Esophagus squamous epithelium (tissue), 5 donors: ENCODE data around the gene COG7. TPM values are rescaled to one million over a fixed set of nuclear protein-coding genes. Genes with fewer than 3 reads are reported as not detected.

Source experiments
- DNase-seq: peaks from one replicate; lab custom pipeline; 2025; lab: John Stamatoyannopoulos, UW
- H3K27ac ChIP-seq, 4 donors: fragments of 200-600 bp; sonication (generic); one replicate each; pipeline ENCODE4 v1.5.1; 2016 to 2019; ENCODE audit warnings: mild to moderate bottlenecking in 1 of 4
- H3K27me3 ChIP-seq, 4 donors: fragments of 200-600 bp; sonication (generic); 1 replicate in 3 of 4; 2 replicates in 1 of 4; pipeline versions ENCODE4 v1.5.1 to v1.6.0; 2017 to 2021; ENCODE audit warnings: antibody characterized with exemption in 1 of 4
- H3K36me3 ChIP-seq, 3 donors: fragments of 200-600 bp; sonication (generic); one replicate each; pipeline ENCODE4 v1.5.1; 2016 to 2019
- H3K4me1 ChIP-seq, 3 donors: fragments of 200-600 bp; sonication (generic); one replicate each; pipeline ENCODE4 v1.5.1; 2017 to 2019
- H3K4me3 ChIP-seq, 4 donors: fragments of 200-600 bp; sonication (generic); 1 replicate in 3 of 4; 2 replicates in 1 of 4; pipeline ENCODE4 v1.5.1; 2016 to 2019; ENCODE audit warnings: mild to moderate bottlenecking in 2 of 4, moderate library complexity in 1 of 4
- H3K9me3 ChIP-seq, 3 donors: fragments of 200-600 bp; sonication (generic); one replicate each; pipeline ENCODE4 v1.5.1; 2016 to 2019
- POLR2A ChIP-seq, 4 donors: fragments of 450-650 bp; IDR thresholded peaks; one replicate each; pipeline ENCODE4 v1.6.1; 2017; ENCODE audit warnings: antibody characterized with exemption in 4 of 4, mild to moderate bottlenecking in 4 of 4, moderate library complexity in 3 of 4
- WGBS, 2 donors: methylation state at CpG; one replicate each; pipeline ENCODE4 v1.1.5; 2018; 5-methylcytosine and 5-hydroxymethylcytosine counted together
- intact Hi-C: fragments of 100-400 bp; cut with DNase I; formaldehyde crosslinking; loops from one replicate; pipeline ENCODE4 v1.15.0; 2022
- total RNA-seq, 4 donors: library from RNA; depleted of rRNA; stranded (reverse); fragments of >200 nt; gene quantifications; one replicate each; pipeline ENCODE4 v1.1.0, GENCODE V29; 2016
- TF ChIP-seq, protein P1 (sequence below), 6 experiments: fragments of 450-650 bp in 4 of 6; fragments of 200-600 bp in 2 of 6; sonication (generic) in 2 of 6; IDR thresholded peaks; one replicate each; pipeline ENCODE4 v1.5.1; 2016 to 2019; ENCODE audit warnings: antibody characterized with exemption in 6 of 6, mild to moderate bottlenecking in 4 of 6, moderate library complexity in 4 of 6
- donor health status: DM: yes; HTN: yes; CAD: no.

The COG7 gene
- total RNA-seq, 4 donors from 2014 or later: 10.4 to 17.6 (median 15.3) TPM

DNA sequence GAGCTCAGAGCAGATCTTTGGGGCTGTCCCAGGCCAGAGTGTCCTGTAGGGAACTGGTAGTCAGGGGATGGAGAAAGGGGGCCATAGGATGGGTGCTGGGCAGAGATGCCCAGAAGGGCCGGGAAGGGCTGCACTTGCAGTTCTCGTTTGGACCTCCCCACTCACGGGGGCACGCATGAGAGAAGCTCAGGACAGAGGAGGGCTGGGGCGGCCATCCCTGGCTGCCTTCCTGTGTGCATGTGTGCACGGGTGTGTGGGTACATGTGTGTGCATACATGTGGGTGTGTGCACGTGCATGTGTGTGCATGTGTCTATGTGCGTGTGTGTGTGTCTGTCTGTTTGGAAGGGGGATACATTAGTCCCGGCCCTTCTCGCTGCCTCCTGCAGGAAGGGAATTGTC is 73.3 kb downstream of the COG7 start:
- 83 to 88% methylated on average over 7 to 8 of the region's 10 CpGs for WGBS, 2 donors
- H3K36me3 ChIP-seq: peaks cover 0 to 22% (median 0%) of the 10 kb centered on the region in 3 donors
- H3K27ac ChIP-seq: no peak overlapping the region
- H3K27me3 ChIP-seq: no peaks in the 10 kb centered on the region
- no peak overlapping the region for H3K4me3 ChIP-seq
- intact Hi-C loops: no loop called here
- TF ChIP-seq, protein P1, sequence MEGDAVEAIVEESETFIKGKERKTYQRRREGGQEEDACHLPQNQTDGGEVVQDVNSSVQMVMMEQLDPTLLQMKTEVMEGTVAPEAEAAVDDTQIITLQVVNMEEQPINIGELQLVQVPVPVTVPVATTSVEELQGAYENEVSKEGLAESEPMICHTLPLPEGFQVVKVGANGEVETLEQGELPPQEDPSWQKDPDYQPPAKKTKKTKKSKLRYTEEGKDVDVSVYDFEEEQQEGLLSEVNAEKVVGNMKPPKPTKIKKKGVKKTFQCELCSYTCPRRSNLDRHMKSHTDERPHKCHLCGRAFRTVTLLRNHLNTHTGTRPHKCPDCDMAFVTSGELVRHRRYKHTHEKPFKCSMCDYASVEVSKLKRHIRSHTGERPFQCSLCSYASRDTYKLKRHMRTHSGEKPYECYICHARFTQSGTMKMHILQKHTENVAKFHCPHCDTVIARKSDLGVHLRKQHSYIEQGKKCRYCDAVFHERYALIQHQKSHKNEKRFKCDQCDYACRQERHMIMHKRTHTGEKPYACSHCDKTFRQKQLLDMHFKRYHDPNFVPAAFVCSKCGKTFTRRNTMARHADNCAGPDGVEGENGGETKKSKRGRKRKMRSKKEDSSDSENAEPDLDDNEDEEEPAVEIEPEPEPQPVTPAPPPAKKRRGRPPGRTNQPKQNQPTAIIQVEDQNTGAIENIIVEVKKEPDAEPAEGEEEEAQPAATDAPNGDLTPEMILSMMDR (IDR thresholded peaks at IDR 0.05): no peak
- TF ChIP-seq POLR2A (IDR thresholded peaks at IDR 0.05): no peak
- peaks cover 0 to 15% (median under 1%) of the 10 kb centered on the region in 3 donors for H3K4me1 ChIP-seq
- no peak for DNase-seq
- no peaks in the 10 kb centered on the region for H3K9me3 ChIP-seq

GRCh38 chr16:23378921-23379320 is 74.1 kb downstream of the COG7 start:
- H3K36me3 ChIP-seq: peaks cover 0 to 22% (median 0%) of the 10 kb centered on the region in 3 donors
- H3K27ac ChIP-seq: no peak overlapping the region
- no peaks in the 10 kb centered on the region for H3K27me3 ChIP-seq
- peaks cover 0 to 7% (median 0%) of the 10 kb centered on the region in 3 donors for H3K4me1 ChIP-seq
- H3K4me3 ChIP-seq: no peak overlapping the region
- TF ChIP-seq, protein P1 (IDR thresholded peaks at IDR 0.05): no peak
- intact Hi-C loops: no loop called here
- H3K9me3 ChIP-seq: no peaks in the 10 kb centered on the region
- DNase-seq: no peak
- 79 to 82% methylated on average over 4 to 5 of the region's 5 CpGs for WGBS, 2 donors

DNA sequence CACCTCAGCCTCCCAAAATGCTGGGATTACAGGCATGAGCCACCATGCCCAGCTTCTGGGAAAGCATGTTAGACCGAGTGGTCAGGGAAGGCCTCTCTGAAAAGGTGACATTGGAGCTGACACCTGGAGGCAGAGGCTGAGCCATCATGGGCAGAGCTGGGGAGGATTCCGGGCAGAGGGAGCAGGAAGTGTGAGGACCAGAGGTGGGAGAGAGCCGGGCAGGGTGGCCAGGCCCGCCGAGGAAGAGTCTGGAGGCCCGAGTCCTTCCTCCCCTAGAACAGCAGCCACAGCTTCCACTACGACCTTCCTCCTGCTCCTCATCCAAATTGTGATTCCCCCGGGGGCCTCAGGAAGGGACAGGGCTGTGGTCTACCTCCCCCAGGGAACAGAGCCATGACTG is 74.7 kb downstream of the COG7 start:
- peaks cover 0 to 22% (median 0%) of the 10 kb centered on the region in 3 donors for H3K36me3 ChIP-seq
- H3K4me3 ChIP-seq: no peak overlapping the region
- WGBS, 2 donors: 80% methylated on average over 3 of the region's 8 CpGs; no CpG with 5 or more reads in 1 of the 2 donors
- H3K9me3 ChIP-seq: no peaks in the 10 kb centered on the region
- peaks cover 0 to 7% (median 0%) of the 10 kb centered on the region in 3 donors for H3K4me1 ChIP-seq
- no peaks in the 10 kb centered on the region for H3K27me3 ChIP-seq
- no peak for TF ChIP-seq POLR2A (IDR thresholded peaks at IDR 0.05)
- TF ChIP-seq, protein P1 (IDR thresholded peaks at IDR 0.05): no peak
- intact Hi-C loops: no loop called here
- H3K27ac ChIP-seq: no peak overlapping the region
- DNase-seq: no peak

- TF ChIP-seq, protein P1 (IDR thresholded peaks at IDR 0.05): no peak
- no peak for TF ChIP-seq POLR2A (IDR thresholded peaks at IDR 0.05)
- H3K27me3 ChIP-seq: no peaks in the 10 kb centered on the region
- WGBS, 2 donors: 19 to 83% methylated on average over 2 to 6 of the region's 9 CpGs
- no peak overlapping the region for H3K4me3 ChIP-seq
- DNase-seq: no peak
- no peak overlapping the region for H3K27ac ChIP-seq
- intact Hi-C loops: no loop called here
- H3K36me3 ChIP-seq: peaks cover 0 to 22% (median 0%) of the 10 kb centered on the region in 3 donors
- H3K9me3 ChIP-seq: no peaks in the 10 kb centered on the region
- peaks cover 0 to 7% (median 0%) of the 10 kb centered on the region in 3 donors for H3K4me1 ChIP-seq
Observed at GRCh38 chr16:23377071-23377931, 75.7 kb downstream of the COG7 start.

GRCh38 chr16:23375643-23376042 is 77.3 kb downstream of the COG7 start:
- Histone ChIP-seq H3K4me1 (no peaks in the 10 kb centered on the region), H3K36me3 (peaks cover 0 to 36% (median 0%) of the 10 kb centered on the region in 3 donors), H3K27me3 (peaks cover 0 to 2% (median 0%) of the 10 kb centered on the region in 4 donors), H3K9me3 (no peaks in the 10 kb centered on the region), H3K4me3 (no peak overlapping the region), H3K27ac (no peak overlapping the region)
- no peak for DNase-seq
- WGBS, 2 donors: 80 to 86% methylated on average over 1 to 2 of the region's 7 CpGs
- intact Hi-C loops: no loop called here
- TF ChIP-seq, protein P1 (IDR thresholded peaks at IDR 0.05): no peak
- no peak for TF ChIP-seq POLR2A (IDR thresholded peaks at IDR 0.05)
